ENCODE measurements around the gene BUB1B. TPM values are rescaled to one million over a fixed set of nuclear protein-coding genes. Genes with fewer than 3 reads are reported as not detected.

The BUB1B gene
- total RNA-seq, 1 experiment from 2014 or later = 92.9 TPM

GRCh38 chr15:40238532-40239403, 77.9 kb downstream of the BUB1B start, which contains the start of gene PAK6:
Gene PAK6, plus strand, starts transcription at chr15:40239063. Its CDS starts 25,723 bp downstream, at chr15:40264786.
- RAD21 ChIA-PET (ENCODE audit: low non-redundant PET in 1 of 2, low total read pairs in 2 of 2, uncharacterized antibody in 2 of 2, unreplicated experiment in 2 of 2) = no interaction called here
- BruUV-seq (replicated peaks) = no TSS peak
- DNase-seq (ENCODE audit: low read depth, low spot score) = peak; percentile 51
- POLR2A ChIA-PET = interaction anchor here (0.8 to 1.2 kb wide), 7 partner anchors 8 to 19 kb away, joined by 3 to 4 read pairs (median 3); no protein-coding TSS in a partner anchor
- Histone ChIP-seq H3K27me3 (ENCODE audit: insufficient read depth, low read length) (no peaks in the 10 kb centered on the region), H3K9me3 (ENCODE audit: control insufficient read depth in 1 of 2, insufficient read depth in 1 of 2, low read depth in 1 of 2, low read length in 2 of 2) (no peaks in the 10 kb centered on the region), H3K9ac (ENCODE audit: low read length) (peak within 1 kb of the TSS; percentile 54), H3K4me1 (ENCODE audit: control insufficient read depth in 1 of 2, insufficient read depth in 2 of 2, low read length in 2 of 2) (peaks cover 10 to 46% of the 10 kb centered on the region in 2 experiments), H3K79me2 (ENCODE audit: insufficient read depth, low read length) (no peaks in the 10 kb centered on the region), H3K4me3 (replicated peaks in 1 of 2; ENCODE audit: low read depth in 1 of 2, low read length in 2 of 2) (peak within 1 kb of the TSS; percentile 21 to 53), H3K4me2 (ENCODE audit: low read length) (peak within 1 kb of the TSS; percentile 77), H4K20me1 (ENCODE audit: insufficient read depth) (no peaks in the 10 kb centered on the region), H3K36me3 (ENCODE audit: control insufficient read depth in 1 of 2, insufficient read depth in 2 of 2, low read length in 2 of 2) (no peaks in the 10 kb centered on the region), H3K9me2 (ENCODE audit: insufficient read depth) (no peaks in the 10 kb centered on the region), H2AFZ (ENCODE audit: low read depth, low read length, poor library complexity, severe bottlenecking) (peak within 1 kb of the TSS; percentile 62), H3K27ac (ENCODE audit: low read depth, low read length) (peak within 1 kb of the TSS; percentile 12; the same call in 1 of the 2 replicates)
- intact Hi-C loops (cut with micrococcal nuclease) = no loop called here
- CTCF ChIA-PET = interaction anchor here (1.2 to 2.9 kb wide), 5 partner anchors 21 to 71 kb away, joined by 3 to 18 read pairs (median 7); partner anchors contain the start of gene ANKRD63
- ATAC-seq = peak; percentile 94
- TF ChIP-seq CBX3 (IDR thresholded peaks at IDR 0.05; ENCODE audit: low read depth) (0 out of 2 replicates have a peak, but pooled peaks have one; percentile 28), MAX (IDR thresholded peaks at IDR 0.05) (peak; percentile 52), FOSL1 (IDR thresholded peaks at IDR 0.05; ENCODE audit: low read depth) (peak; percentile 68), YY1 (IDR thresholded peaks at IDR 0.05; ENCODE audit: extremely low read depth, insufficient replicate concordance, low read depth, low read length) (peak; percentile 16), EZH2 (IDR thresholded peaks at IDR 0.05) (no peak)

GRCh38 chr15:40239404-40239692, 78.5 kb downstream of the BUB1B start:
- ChIA-PET RAD21 (ENCODE audit: low non-redundant PET in 1 of 2, low total read pairs in 2 of 2, uncharacterized antibody in 2 of 2, unreplicated experiment in 2 of 2) (no interaction called here), CTCF (interaction anchor here (1.2 to 2.9 kb wide), 5 partner anchors 22 to 70 kb away, joined by 3 to 18 read pairs (median 7); partner anchors contain the start of gene ANKRD63), POLR2A (interaction anchor here (0.8 to 1.2 kb wide), 6 partner anchors 7 to 19 kb away, joined by 3 to 4 read pairs (median 3); no protein-coding TSS in a partner anchor)
- Histone ChIP-seq H3K4me3 (replicated peaks in 1 of 2; ENCODE audit: low read depth in 1 of 2, low read length in 2 of 2) (peak overlapping the region; percentile 21 to 53), H2AFZ (ENCODE audit: low read depth, low read length, poor library complexity, severe bottlenecking) (no peak overlapping the region), H3K79me2 (ENCODE audit: insufficient read depth, low read length) (no peaks in the 10 kb centered on the region), H3K27me3 (ENCODE audit: insufficient read depth, low read length) (no peaks in the 10 kb centered on the region), H3K4me2 (ENCODE audit: low read length) (peak overlapping the region; percentile 77), H3K4me1 (ENCODE audit: control insufficient read depth in 1 of 2, insufficient read depth in 2 of 2, low read length in 2 of 2) (peaks cover 10 to 40% of the 10 kb centered on the region in 2 experiments), H3K9me2 (ENCODE audit: insufficient read depth) (no peaks in the 10 kb centered on the region), H3K27ac (ENCODE audit: low read depth, low read length) (no peak overlapping the region; the same call in 1 of the 2 replicates), H3K9ac (ENCODE audit: low read length) (peak overlapping the region; percentile 54), H3K9me3 (ENCODE audit: control insufficient read depth in 1 of 2, insufficient read depth in 1 of 2, low read depth in 1 of 2, low read length in 2 of 2) (no peaks in the 10 kb centered on the region), H3K36me3 (ENCODE audit: control insufficient read depth in 1 of 2, insufficient read depth in 2 of 2, low read length in 2 of 2) (no peaks in the 10 kb centered on the region), H4K20me1 (ENCODE audit: insufficient read depth) (no peaks in the 10 kb centered on the region)
- ATAC-seq = peak; percentile 19; the same call in 1 of the 2 replicates
- no peak for TF ChIP-seq SIN3A (IDR thresholded peaks at IDR 0.05; ENCODE audit: low read depth)
- TF ChIP-seq MAX (IDR thresholded peaks at IDR 0.05) = no peak
- no peak for TF ChIP-seq EZH2 (IDR thresholded peaks at IDR 0.05)
- no peak for TF ChIP-seq JUND (IDR thresholded peaks at IDR 0.05)
- no peak for TF ChIP-seq POLR2A (IDR thresholded peaks at IDR 0.05; ENCODE audit: borderline replicate concordance, extremely low read depth, insufficient read depth, insufficient read length)
- no peak for TF ChIP-seq SP1 (IDR thresholded peaks at IDR 0.05; ENCODE audit: low read depth)
- no peak for TF ChIP-seq ZNF274 (IDR thresholded peaks at IDR 0.05; ENCODE audit: low read depth, low read length)
- TF ChIP-seq EGR1 (IDR thresholded peaks at IDR 0.05; ENCODE audit: low read depth) = no peak
- TF ChIP-seq ZBTB33 (IDR thresholded peaks at IDR 0.05; ENCODE audit: extremely low read depth, insufficient replicate concordance, low read length) = no peak
- no peak for TF ChIP-seq POLR2AphosphoS5 (IDR thresholded peaks at IDR 0.05; ENCODE audit: low read depth, low read length)
- TF ChIP-seq RAD21 (IDR thresholded peaks at IDR 0.05; ENCODE audit: low read depth) = no peak
- TF ChIP-seq ZFX (IDR thresholded peaks at IDR 0.05) = no peak
- no peak for DNase-seq (ENCODE audit: low read depth, low spot score)
- BruUV-seq (replicated peaks) = no TSS peak
- intact Hi-C loops (cut with micrococcal nuclease) = no loop called here

Measured in HCT116 (cell line).